Left cardiac atrium (tissue), 4 donors: Measurements from ENCODE around the gene LRP8. TPM values are rescaled to one million over a fixed set of nuclear protein-coding genes. Genes with fewer than 3 reads are reported as not detected.

ENCODE experiments used
- ATAC-seq, 2 donors: fragments of 200-7000 bp; cut with Tn5 transposase; one replicate each; pipeline ENCODE4 v1.9.1; 2020; ENCODE audit warnings: mild to moderate bottlenecking in 2 of 2, moderate library complexity in 2 of 2
- DNase-seq: peaks from one replicate; pipeline ENCODE4 v3.0.0-alpha.2; 2020
- intact Hi-C, 2 donors: fragments of 100-400 bp; cut with DNase I; formaldehyde crosslinking; loops; one replicate each; pipeline versions ENCODE4 v1.14.1 to v1.15.1; 2022 to 2023
- total RNA-seq, 2 donors: library from RNA; stranded (reverse); fragmentation: NEBNext Ultra II Directional; extraction: Animal tissue kit (Norgen Biotek cat#: 25700); gene quantifications; one replicate each; pipeline ENCODE4 v1.2.1, GENCODE V29; 2021
- donor health status: DM: no; HTN: yes; CAD: no.
- donor health status: DM: no; HTN: yes; CAD: no; lungs with severe emphysema.
- donor health status: DM: yes; HTN: yes; CAD: no.
- donor health status: Dilated cardiomyopathy.

The LRP8 gene
- total RNA-seq, 2 donors from 2014 or later, result 1.7 to 4.1 TPM

DNA sequence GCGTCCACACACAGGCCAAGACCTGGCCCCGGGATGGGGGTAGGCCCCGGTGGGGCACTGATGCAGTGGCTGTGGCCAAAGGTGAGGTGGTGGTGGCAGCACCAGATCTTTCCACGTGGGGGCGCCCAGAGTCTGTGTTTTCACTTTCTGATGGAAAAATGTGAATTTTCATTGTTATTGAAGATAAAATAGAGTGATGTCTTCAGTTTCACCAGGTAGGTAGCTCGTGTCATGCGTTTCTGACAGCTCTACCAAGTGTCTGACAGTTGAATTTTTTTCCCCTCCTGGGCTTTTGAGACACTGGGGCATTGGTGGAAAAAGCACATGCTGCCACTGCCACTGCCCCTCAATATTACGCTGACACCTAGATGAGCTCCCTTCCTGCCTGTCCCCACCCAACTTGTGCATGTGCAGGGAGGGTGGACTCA lies 49.6 kb downstream of the LRP8 start:
- ATAC-seq (peak; percentile 50 to 55), DNase-seq (peak; percentile 49)
- intact Hi-C loops, result loop anchor here in 1 of 2 donors (1.0 to 10.0 kb wide), 2 partner anchors 115 to 476 kb away; no protein-coding TSS in a partner anchor

DNA sequence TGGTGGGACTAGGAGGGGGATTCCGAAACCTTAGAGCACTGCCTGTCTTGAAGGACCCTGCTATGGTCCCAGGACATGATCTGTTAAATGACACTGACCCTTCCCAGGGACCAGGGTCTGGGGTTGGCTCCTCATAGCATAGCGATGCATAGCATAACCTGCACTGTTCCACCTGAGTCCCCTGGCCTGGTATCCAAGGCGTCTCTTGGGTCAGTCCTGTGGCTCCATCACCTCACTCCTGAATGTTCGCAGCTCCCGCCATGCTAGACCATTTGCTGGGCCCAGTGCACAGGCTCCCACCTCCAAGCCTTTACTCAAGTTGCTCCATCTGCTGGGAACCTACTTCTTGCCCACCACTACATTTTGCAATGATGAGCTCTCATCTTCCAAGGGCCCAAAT lies 50.5 kb downstream of the LRP8 start:
- intact Hi-C loops, result loop anchor here (2.0 to 10.0 kb wide), 2 partner anchors 115 to 477 kb away; no protein-coding TSS in a partner anchor
- no peak for ATAC-seq
- DNase-seq, result no peak

DNA sequence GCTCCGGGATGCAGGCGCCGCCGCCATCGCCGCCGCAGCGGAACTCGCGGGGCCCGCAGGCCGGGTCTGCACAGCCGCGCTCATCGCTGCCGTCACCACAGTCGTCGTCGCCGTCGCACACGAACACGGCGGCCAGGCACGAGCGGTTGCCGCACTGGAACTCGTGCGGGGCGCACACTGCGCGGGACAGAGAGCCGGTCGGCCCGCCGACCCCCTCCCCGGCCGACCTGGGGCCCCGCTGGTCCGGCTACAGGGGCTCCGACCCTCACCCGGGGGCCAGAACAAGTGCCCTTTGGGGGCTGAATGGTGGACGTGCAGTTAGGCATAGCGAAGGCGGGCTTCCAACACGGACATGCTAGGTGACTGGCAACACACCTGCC lies 51.0 kb downstream of the LRP8 start:
- DNase-seq, result no peak
- ATAC-seq, result no peak
- intact Hi-C loops, result loop anchor here (2.0 to 10.0 kb wide), 2 partner anchors 116 to 478 kb away; no protein-coding TSS in a partner anchor

DNA sequence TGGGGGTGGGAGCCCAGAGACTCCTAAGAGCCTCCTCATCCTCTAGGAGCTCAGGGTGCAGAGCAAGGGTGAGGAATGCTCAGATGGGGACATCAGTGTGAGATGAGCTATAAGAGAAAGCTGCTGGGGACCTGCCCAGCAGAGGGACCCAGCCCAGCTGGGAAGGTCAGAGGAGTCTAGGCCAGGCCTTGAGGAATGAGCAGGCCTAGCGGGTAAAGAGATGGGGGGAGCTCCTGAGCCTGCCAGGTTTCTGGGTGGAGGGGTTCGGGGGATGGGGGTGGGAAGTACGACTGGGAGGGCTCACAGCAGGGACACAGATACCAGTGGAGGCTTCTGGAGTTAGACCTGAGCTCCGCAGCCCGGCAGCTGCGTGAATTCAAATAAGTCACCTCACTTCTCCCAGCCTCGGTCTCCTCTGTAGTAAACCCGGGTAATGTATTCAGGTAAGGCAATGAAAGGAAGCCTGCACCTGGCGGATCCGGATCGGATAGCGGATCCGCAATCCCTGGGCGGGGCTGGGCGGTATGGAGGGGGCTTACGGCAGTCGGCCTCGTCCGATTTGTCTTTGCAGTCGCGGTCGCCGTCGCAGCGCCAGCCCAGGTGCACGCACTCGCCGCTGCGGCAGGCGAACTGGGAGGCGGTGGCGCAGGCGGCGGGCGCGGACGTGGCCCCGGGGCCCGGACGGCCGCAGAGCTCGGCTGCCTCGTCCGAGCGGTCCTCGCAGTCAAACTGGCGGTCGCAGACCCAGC lies 51.5 kb downstream of the LRP8 start:
- intact Hi-C loops, result loop anchor here (2.0 to 10.0 kb wide), 2 partner anchors 116 to 478 kb away; no protein-coding TSS in a partner anchor
- DNase-seq (no peak), ATAC-seq (no peak)

DNA sequence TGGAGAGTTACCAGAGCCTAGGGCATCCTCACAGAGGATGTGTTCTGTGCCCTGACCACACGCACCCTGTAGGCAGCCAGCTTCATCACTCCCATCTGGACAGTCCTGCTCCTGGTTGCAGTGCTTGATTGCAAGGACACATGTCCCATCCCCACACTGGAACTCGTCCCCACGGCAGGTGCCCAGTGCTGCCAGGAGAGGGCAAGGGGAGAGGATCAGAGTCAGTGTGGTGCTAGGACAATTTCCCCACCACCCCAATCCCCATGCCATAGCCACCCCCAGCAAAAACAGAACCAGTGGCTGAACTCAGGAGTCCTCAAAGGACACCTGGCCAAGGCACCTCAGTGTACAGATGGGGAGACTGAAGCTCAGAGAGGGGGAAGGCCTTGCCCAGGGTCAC lies 52.3 kb downstream of the LRP8 start:
- DNase-seq, result no peak
- no peak for ATAC-seq
- intact Hi-C loops, result loop anchor here in 1 of 2 donors (10.0 kb wide), 1 partner anchor 479 kb away; no protein-coding TSS in a partner anchor

DNA sequence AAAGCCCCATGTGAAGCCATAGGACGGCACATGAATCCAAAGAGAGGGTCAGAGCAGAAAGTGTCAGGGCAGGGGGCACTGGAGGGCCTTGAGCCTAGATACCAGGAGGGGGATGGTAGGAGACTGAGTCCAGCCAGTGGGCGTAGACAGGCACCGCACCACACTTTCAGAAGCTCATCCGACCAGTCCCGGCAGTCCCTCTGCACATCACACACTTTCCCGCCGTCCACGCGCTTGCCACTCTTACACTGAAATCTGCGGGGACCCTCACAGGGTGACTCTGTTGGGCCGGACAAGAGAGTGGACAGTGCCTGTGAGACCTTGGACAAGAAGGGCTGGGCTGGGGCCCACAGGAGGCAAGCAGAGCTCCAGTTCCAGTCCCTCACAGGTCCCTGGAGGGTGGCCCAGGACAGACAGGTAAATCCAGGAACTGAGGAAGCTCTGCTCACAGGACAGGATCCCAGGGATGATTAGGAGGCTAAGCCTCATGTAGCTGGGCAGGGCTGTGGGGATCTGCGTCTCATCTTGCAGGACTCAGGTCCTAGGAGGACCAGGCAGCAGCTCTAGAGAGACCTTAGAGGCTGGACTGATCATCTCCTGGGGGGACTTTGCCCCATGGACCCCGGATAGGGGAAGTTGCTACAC lies 53.2 kb downstream of the LRP8 start:
- intact Hi-C loops, result loop anchor here in 1 of 2 donors (10.0 kb wide), 1 partner anchor 480 kb away; no protein-coding TSS in a partner anchor
- DNase-seq (no peak), ATAC-seq (no peak)

DNA sequence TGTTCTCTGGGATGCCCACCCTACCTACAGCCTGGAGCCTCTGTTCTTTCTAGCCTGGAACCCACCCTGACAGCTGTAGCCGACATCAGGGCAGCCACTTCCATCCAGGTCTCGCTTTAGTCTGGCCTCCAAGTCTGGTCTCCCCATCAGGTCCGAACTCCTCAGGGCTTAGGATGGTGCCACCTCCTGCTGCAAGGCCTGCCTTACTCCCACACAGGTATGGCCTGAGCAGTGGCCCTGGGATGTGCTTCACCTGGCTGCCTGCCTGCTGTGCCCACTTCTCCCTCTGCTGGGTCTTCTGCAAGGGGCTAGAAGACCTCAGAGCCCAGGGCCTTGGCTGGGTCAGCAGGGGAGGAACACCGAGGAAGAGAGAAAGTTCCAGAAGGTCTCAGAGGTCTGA lies 53.8 kb downstream of the LRP8 start:
- ATAC-seq (no peak), DNase-seq (no peak)
- intact Hi-C loops, result loop anchor here in 1 of 2 donors (10.0 kb wide), 1 partner anchor 481 kb away; no protein-coding TSS in a partner anchor

DNA sequence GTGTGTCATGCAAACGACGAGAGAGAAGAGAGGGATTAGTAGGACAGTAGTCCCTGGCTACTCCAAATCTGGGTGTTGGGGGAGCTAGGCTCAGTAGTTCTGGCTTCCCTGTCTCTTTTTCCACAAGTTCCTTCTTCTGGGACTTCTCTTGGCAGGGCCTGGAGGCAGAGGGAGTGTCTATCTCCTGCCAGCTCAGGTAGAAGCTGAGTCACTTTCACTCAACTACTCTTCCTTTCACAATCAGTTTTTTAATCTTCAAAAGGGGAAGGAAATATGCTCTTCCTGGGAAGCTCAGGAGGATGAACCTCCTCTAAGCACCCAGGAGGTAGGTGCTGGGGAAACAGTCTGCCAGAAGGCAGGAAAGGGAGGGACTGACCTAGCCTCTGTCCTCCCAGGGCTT lies 54.3 kb downstream of the LRP8 start:
- ATAC-seq (no peak), DNase-seq (no peak)
- intact Hi-C loops, result loop anchor here in 1 of 2 donors (10.0 kb wide), 1 partner anchor 481 kb away; no protein-coding TSS in a partner anchor

DNA sequence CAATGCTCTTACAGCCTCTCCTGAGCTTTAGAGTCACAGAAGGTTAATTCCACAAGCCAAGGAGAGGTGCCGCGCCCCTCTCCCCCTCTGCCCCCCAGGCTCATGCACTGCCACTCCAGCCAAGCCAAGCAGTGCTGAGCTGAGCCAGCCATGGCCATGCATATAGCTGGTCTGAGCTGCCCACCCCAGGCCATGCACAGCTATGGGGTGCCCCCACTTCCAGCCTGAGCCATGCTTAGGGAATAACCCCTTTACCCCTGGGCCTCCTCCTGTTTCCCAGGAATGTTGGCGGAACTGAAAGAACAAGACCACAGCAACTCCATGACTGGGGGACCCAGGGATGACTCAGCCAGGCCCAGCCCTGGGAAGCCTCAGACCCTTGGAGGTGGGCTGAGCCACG lies 55.5 kb downstream of the LRP8 start:
- no peak for DNase-seq
- ATAC-seq, result no peak
- intact Hi-C loops, result loop anchor here in 1 of 2 donors (10.0 kb wide), 1 partner anchor 482 kb away; no protein-coding TSS in a partner anchor

DNA sequence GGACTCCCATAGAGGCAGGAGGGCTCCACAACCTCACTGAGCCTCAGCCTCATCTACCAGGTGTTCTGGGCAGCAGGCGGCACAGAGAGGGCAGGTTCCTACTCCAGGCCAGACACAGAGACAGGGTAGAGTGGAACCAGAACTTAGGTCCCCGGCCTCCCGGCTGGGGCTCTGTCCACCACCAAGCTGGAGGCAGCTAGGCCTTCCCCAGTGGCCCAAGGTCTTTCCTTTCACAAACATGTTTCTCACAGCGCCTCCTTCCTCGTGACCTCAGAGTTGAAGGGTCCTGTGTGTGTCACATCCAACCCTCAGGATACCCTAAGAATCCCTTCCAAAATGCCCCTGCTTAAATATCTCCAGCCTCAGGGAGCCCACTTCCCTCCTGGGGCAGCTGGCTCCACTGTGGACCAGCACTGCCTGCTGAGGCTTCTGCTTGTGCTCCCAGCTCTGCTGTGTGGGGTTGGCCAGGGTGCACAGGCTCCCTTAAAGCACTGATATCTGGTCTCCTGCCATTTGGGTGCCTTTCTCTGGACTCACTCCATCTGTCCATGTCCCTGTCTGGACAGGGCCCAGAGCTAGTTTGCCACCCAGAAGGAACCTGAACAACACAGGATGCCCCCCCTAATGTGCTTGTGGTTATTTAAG lies 56.3 kb downstream of the LRP8 start:
- no peak for ATAC-seq

DNA sequence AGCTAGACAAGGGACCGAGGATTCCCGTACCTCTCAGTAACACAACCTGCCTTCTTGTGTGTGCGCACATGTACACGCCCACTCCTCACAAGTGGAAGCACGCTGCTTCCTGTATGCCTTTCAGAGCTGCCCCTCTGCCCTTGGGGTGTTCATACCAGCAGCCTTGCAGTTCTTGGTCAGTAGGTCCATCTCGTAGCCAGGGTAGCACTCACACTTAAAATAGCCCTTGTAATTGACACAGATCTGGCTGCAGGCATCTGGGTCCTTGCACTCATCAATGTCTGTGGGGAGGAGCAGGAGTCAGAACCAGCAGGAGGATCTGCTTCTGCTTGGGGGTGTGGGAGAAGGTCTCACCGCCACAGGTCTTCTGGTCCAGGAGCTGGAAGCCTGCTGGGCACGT lies 57.0 kb downstream of the LRP8 start:
- DNase-seq, result no peak
- intact Hi-C loops, result loop anchor here in 1 of 2 donors (10.0 kb wide), 1 partner anchor 484 kb away; no protein-coding TSS in a partner anchor
- no peak for ATAC-seq

More for the DNA sequence above, 56.3 kb downstream of the LRP8 start:
- no peak for DNase-seq
- intact Hi-C loops, result loop anchor here in 1 of 2 donors (10.0 kb wide), 1 partner anchor 483 kb away; no protein-coding TSS in a partner anchor

DNA sequence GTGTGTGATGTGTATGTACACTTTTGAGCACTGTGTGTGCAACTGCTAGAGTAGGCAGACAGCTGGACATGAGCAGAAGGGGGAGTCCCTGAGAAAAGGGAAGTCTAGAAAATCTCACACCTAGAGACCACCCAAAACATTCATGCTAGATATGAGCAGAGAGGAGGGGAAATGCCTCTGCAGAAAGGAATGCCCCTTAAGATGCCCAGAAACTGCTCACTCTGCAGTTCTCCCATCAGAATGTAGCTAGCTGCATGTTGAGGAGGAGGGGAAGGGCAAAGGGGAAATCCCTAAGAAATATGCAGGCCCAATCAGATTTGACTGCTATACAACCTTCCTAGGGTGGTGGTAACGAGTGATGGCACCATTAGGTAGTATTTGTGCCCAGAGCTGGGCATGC lies 57.8 kb downstream of the LRP8 start:
- DNase-seq, result no peak
- ATAC-seq, result no peak
- intact Hi-C loops, result loop anchor here in 1 of 2 donors (10.0 kb wide), 1 partner anchor 485 kb away; no protein-coding TSS in a partner anchor

DNA sequence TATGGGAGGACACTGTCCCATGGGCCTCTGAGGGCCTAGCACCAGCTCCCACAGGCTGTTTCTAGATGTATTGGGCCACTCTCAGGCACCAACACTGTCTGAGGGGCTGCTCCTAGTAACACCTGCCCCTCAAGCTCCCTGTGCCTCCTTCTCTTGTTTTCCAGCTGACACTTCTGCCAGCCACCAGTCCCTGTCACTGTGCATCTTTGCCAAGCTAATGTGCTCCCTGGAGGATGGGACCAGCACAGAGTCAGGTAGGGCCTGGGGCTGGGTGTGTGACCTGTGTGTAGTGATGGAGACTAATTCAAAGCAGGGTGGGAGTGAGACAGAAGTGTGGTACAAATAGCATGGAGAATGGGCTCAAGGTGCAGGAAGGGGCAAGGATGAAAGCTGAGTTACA lies 60.1 kb downstream of the LRP8 start:
- ATAC-seq (no peak), DNase-seq (no peak)
- intact Hi-C loops, result no loop called here

DNA sequence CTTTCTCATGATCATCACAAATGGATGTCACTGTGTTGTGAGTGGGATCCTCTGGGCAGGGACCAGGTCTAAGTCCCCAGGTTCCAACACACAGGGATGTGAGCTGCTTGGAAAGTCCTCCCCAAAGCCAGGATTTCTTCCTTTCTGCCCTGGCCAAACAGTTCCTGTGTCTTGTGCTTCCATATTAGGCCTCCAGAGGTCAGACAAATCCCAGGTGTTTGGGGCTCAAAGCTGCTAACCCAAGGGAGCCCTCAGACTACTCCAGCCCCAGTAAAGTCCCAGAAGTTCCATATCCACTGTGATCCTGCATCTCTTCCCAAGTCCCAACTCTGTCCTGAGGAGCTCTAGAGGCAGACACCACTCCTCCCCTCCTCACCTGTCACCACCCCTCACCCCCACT lies 61.8 kb downstream of the LRP8 start:
- DNase-seq (no peak), ATAC-seq (no peak)
- intact Hi-C loops, result no loop called here

DNA sequence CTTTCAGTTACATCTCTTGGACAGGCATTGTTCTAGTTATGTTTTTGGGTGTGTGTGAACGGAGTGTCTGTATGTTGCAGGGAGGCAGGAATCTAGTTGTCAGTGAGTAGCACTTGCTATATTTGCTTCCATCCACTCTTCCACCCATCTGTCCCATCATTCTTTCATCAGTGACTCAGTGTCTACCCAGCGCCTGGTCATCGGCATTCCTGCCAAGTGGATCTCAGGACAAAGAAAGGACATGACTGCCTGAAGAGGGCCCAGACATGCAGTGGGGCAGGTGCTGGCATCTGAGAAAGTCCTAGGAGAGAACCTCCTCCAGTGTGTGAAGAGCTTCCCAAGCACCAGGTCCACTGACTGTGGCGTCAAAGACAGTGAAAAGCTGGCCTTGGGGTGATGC lies 62.3 kb downstream of the LRP8 start:
- DNase-seq (no peak), ATAC-seq (peak in 1 of 2 donors; percentile 23)
- intact Hi-C loops, result no loop called here

DNA sequence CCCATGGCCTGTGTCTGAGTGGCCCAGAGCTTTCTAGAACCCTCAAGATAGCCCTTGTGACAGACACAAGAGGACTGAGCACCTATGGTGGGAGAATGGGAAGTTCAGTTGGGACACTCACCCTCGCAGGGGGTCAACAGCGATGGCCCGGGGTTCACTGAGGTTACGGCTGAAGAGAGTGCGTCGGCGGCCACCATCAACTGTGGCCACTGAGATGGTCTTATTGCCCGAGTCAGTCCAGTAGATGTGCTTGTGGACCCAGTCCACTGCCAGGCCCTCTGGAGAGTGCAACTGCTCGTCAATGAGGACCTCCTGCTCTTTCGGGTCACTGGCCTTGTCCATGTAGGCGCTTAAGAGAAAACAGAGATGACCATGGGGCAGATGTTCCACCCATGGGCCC lies 63.8 kb downstream of the LRP8 start:
- DNase-seq, result no peak
- ATAC-seq, result no peak
- intact Hi-C loops, result no loop called here

DNA sequence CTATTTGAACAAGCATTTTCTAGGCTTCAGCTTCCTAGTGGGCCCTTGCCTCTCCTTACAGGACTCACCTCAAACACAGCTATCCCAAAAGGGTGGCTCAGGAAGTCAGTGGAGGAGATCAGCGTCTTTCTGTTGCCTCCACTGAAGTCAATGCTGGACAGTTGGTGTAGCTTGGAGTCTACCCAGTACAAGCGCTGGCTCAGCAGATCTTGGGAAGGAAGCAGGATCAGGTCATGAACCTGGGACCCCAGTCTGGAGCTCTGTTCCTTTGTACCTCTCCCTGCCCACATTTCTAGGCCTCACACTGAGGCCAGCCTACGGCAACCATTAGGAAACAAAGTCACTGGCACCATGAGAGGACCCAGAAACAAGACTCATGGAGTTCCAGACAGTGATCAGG lies 65.9 kb downstream of the LRP8 start:
- intact Hi-C loops, result no loop called here
- no peak for ATAC-seq
- no peak for DNase-seq

DNA sequence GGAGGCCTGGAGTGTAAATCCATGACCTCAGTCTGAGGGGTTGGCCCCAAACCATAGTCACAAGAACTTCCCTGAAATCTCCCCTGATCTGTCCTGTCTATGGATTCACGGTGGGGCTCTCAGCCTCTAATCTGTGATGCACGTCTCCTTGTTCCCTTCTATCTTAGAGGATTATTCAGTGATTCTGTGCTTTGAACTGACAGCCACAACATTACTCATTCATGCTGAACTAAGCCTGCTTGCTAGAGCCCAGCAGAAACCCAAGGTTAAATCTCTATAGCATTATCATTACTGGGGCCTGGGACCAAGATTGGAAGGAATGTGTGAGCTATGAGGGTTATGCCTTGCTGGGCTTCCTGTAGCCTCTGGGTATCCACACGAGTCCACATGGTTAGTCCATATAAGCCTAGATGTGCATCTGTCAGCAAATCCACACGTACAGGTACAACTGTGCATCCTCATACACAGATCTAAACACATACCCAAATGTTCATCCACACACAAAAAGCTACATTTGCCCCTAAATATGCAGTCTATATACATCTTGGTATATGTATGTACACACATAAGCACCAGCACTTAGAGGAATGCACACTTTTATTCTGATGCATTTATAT lies 67.1 kb downstream of the LRP8 start:
- intact Hi-C loops, result no loop called here
- no peak for ATAC-seq
- no peak for DNase-seq

DNA sequence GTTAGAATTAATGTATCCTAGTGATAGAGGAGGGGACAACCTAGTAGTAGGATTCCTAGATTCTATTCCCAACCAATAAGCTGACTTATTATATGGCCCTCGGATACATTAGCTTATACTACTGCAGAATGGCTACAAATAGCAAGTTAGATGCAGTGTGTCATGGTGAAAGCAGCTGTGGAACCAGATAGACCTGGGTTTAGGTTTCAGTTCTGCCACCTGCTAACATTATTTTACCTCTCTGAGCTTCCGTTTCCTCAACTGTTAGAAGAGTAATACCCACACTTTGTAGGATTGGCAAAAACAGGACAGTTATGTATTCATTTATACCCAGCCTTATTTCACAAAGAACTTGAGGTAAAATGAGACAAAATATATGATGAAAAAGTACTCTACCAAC lies 67.9 kb downstream of the LRP8 start:
- ATAC-seq, result no peak
- intact Hi-C loops, result no loop called here

More for the DNA sequence above, 67.9 kb downstream of the LRP8 start:
- no peak for DNase-seq
